GM18526 (cell line): Measurements from ENCODE around the gene SLC2A13.

Source experiments
- POLR2A ChIP-seq: IDR thresholded peaks from 3 replicates; pipeline ENCODE4 v1.6.1; 2011; ENCODE audit not compliant: insufficient read length; ENCODE audit errors: extremely low read depth

SLC2A13 gene

DNA sequence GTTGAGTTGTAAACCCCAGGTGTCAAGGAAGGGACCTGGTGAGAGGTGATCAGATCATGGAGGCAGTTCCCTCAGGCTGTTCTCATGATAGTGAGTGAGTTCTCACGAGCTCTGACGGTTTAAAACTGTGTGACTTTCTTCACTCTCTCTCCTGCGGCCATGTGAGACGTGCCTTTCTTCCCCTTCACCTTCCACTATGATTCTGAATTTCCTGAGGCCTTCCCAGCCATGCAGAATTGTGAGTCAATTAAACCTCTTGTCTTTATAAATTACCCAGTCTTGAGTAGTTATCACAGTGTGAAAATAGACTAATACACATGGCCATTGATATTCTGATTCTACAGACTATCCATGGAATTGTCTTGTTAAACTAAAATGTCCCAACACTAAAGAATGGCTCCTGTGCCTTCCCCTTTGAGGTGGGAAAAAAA, 85.6 kb downstream of the SLC2A13 start:
- no peak for TF ChIP-seq POLR2A

DNA sequence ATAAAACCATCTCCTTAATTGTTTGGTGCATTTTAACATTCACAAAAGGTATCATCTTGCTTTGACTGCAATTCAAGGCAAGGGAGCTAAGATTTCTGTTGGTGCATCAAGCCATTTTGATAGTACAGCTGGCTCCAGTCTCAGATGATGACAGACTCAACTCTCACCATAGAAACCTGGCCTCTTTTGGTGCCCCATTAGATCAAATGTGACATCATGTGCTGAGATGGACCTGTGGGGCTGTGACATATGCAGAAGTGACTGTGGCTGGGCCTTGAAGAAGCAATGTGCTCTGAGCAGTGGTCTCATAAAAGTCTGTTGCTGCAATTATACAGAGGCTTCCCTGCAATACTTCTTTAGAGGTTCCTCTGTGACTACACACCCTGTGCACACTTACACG, 88.4 kb downstream of the SLC2A13 start:
- no peak for TF ChIP-seq POLR2A

DNA sequence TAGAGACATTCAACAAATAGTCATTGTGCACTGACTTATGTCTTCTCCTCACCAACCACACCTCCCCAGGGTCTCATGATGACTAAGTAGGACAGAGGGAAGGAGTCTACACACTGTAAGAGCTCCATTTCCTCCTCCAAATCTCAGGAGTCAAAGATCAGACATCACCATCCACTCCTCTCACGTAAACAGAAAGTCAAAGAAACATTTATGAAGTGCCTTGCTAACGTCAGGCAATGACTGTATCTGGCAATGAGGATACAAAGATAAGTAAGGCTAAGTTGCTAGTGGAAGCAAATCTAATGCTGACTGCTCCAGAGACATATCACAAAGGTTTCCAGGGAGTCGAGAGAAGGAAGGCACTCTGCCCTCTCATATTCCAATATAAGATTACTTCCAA, 88.9 kb downstream of the SLC2A13 start:
- no peak for TF ChIP-seq POLR2A

DNA sequence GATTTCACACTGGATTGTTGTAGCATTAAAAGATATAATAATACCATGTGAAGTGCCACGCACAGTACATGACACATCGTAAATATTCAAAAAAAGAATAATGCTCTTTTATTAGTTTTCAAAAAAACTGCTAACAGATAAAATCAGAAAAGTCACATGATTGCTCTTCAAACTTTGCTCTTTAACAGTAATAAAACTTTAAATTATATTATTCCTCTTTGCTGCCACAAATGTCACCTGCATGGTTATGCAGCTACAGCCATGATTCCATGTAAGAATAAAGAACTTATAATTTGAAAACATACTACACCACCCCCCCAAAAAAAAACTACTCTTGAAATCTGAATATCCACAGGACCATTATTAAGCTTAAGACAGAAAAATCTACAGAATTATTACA, 90.0 kb downstream of the SLC2A13 start:
- no peak for TF ChIP-seq POLR2A

DNA sequence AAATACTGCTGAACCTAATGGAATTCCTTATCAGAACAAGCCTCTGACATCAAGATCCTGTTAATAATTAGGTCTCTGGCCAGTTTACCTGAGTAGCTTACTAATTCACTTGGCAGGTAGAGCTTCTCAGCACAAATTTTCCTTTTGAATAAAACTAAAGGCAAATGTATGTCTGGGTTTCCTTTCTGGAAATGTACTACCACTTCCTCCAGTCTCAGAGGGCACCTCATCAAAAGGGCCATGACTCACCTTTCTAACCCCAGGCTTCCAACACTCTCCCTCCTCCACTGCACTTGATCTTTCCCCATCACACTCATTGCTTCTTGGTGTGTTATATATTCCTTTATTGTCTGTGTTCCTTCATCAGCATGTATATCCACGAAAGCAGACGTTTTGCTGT, 90.5 kb downstream of the SLC2A13 start:
- TF ChIP-seq POLR2A, result no peak

DNA sequence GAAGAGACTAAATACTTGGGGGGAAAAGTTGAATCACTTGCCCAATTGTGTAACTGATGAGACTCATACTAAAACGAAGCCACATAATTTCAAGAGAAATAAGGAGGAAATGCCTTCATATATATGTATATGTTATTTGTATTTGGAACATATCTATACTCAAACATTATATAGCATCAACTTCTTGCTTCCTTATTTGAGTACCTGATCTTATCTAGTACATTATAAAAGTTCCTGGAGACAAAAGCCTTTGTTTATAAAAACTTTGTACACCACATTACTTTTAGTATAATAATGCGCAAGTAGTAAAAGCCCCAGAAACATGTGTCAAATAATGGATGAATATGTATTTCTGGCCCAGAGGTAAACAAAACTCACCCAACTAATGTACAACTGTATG, 92.0 kb downstream of the SLC2A13 start:
- no peak for TF ChIP-seq POLR2A

DNA sequence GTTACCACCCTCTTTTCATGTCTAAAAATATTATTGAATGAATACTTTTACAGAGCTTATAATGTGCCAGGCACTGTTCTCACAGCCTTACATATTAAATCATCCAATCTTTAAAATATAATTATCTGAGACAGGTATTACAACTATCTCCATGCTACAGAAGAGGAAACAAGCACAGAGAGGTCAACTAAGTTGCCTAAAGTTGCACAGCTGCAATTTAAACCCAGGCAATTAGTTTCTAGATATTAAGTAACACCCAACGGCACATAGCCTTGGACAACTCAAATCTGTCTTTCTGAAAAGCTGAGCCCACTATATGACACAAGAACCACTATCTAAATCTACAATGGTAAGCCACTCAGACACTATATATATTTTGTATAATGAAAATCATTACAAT, 92.6 kb downstream of the SLC2A13 start:
- TF ChIP-seq POLR2A, result no peak

DNA sequence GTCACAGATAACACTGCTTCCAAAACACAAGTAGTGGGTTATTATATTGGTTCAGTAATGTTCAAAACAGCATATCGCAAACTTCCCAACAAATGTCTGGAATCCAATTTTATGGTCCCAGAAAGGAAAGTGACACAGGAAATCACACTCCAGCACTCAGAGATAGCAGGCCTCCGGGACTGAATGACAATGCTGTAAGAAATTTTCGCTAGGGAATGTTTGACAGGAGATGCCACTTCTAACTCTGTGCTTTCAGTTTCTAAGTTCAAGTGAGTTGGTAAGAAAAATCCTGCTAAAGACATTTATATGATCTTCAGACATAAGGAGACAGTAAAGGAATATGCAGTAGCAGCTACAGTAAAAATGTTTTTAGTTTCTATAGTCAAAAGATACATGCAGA, 93.2 kb downstream of the SLC2A13 start:
- no peak for TF ChIP-seq POLR2A

DNA sequence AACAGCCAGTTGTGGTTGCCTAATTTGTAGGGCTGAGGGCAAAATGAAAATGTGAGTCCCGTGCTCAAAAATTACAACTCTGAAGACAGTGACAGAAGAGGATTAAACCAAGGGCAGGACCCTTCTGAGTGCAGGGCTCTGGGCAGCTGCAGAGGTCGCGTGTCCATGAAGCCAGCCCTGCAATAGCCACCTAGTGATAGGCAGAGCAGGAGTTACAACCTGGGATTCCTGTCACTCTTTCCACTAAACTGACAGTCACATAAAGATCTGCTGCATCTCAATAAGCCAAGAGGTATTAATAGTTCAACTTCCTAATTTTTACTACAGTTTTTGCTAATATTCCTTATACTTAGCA, 94.1 kb downstream of the SLC2A13 start:
- no peak for TF ChIP-seq POLR2A

DNA sequence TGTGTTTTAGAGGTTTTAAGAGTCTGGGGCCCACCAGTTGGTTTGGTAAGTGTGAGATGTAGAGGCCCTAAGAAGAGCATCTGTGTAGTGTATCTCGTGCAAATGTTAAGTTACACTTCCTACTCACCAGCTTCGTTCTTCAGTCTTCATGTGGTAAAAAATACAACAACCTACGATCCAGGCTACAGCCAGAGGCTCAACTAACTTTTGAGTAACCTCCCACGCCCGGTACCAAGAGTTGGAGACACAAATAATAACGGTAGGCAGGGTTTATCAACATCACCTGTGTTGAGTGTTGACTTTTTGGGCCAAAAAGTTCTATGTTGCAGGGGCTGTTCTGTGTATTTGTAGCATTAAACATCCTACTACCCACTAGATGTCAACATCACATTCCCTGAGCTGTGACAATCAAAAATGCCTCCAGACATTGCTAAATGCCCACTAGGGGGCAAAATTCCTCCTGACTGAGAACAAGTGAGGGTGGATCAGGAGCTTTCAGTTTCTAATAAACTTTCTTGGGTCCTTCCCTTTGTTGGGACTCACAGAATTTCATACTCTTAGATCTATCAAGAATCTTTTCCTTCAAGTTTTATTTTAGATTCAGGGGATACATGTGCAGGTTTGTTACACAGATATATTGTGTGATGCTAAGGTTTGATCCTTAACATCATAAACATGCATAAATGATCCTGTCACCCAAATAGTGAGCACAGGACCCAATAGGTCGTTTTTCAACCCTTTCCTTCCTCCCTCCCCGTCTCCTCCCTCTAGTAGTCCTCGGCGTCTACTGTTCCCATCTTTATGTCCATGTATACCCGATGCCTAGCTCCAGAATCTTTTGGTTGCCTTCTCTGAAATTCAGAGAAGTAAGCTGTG, 94.7 kb downstream of the SLC2A13 start:
- TF ChIP-seq POLR2A, result no peak

DNA sequence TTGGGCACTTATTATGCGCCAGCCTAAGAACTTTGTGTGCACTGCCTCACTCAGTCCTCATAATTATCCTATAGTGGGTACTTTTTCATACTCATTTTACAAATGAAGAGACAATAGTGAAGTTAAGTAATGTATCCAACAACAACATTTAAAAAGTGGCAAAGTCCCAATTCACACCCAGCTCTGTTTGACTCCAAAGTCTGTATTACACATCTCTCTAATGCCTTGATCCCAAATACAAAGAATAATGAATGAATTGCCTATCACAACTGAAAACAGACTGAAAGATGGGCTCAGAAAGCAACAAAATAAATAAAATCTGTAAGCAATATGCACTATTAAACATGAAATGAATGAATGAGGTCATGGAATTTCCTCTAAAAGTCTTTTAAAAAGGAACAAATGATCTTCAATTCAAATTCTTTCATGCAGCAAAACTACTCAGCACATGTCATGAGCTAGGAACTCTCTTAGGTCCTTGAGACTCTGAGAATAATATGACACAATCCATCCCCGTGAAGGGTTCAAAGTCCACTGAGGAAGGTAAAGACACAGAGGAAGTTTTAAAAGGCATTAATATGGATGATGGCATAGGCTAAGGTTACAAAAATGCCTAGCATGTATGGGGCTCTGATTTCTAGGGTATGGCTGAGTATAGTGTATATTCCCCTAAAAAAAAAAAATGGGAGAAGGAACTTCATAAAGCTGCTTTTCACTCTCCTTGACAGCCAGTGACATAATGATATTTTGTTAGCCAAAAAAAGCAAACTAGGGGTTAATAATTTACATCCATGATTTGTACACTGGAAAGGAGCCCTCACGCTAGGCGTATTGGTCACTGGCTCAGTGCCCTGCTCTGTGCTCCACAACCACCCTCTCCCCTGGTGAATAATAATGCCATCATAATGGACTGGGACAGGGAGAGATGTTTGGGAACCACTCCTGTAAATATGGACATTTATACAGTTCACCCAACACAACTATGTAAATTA, 103.4 kb downstream of the SLC2A13 start:
- no peak for TF ChIP-seq POLR2A

DNA sequence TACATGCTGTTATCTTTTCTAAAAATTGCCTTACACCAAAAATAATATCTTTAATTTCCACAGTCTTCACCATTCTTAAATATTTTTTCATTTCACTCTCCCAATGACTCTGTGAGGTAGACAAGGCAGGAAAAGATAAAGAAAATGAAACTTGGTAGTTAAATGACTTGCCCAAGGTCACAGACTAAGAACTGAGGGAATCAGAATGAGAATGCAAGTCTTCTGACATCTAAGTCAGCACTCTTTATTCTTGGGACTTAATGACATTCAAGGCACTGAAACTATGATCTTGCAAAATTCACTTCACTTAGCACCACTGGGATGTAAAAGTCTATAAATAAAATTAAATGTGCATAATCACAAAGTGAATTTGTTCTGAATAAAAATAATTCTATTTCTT, 104.5 kb downstream of the SLC2A13 start:
- no peak for TF ChIP-seq POLR2A

DNA sequence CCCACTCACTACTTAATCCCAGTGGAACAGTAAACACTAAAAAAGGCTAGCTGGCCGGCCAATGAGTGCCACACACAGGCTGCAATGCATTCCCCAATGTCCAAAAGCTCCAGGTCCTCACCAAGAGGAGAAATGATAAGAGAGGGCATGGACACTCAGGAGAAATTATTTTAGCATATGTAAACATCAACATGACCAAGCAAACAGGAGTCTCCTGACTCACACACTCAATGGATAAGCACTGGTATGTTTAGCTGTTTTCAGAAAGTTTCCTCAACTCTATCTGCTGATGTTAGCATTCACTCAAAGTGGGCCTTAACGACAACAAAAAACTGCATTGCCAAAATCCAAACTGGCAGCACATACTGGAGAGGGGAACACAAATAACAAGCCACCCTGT, 105.0 kb downstream of the SLC2A13 start:
- TF ChIP-seq POLR2A, result no peak

DNA sequence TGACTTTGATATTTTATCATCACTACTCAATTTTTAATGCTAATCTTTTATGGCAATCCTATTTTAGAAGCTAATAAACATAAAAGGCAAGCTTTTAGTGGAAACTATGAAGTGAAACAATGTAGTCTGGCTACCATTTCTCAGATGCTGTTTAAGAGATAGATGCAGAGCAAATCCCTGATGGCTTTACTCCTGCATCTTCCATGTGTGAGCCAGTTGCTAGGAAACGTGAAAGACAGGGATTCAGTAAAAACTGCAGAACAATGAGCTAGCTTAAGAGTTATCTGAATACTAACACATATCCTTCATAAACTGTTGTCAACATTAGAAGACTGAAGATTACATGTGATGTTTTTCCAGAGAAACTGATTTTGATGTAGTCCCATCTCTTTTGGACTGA, 112.6 kb downstream of the SLC2A13 start:
- TF ChIP-seq POLR2A, result no peak

DNA sequence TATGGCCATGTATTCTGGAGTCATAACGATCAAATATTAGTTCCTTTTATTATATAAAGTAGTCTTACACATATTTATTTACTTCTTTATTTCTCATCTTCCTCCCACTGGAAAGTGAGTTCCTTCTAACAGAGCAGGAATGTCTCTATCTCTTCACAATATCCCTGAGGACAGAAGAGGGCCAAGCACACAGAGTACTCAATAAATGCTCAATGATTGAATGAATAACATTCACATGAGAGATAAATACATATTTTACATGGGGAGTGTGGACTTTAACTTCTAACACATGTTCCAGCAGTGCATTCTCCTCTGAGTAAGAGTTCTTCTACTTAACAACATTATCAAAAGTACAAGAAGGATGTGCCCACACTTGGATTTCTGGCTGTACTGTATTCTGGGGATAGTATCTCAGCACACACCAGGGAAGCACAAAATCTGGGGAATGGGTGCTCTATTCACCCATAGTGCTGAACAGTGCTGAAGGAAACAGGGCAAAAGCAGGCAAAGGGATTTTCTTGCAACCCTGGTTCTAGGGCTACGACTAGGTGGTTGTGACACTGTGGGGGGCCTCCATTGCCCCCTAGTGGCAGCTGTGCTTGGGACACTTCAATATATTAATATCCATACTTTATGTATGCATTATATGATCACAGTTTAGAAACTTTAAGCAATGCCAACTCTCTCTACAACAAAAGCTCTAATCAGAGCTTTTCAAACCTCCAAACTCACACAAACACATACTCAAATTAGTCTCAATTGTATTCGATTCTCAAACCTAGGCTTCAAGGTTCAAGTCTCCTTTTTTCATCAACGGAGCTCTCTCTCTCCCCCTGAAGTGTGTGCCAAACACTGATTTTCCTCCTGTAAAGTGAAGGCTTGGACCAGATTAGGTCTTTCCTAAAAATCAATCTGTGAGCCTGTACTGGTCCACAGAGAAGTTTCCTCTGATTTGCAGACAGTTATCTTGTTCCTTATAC, 115.5 kb downstream of the SLC2A13 start:
- no peak for TF ChIP-seq POLR2A
